Skeletal muscle satellite cell (primary cell): ENCODE results near the gene NARS2.
A peak's percentile ranks its signal among the peaks of the same experiment; 100 is the strongest.
"Not testable (repeated sequence)": the region's sequence is repeated elsewhere in the genome, so short reads cannot be mapped to it uniquely, and the experiment has no call there.

Source experiments
- H3K27me3 ChIP-seq: 2 replicates; pipeline ENCODE4 v1.7.0; 2013; ENCODE audit warnings: low read length; ENCODE audit not compliant: control insufficient read depth, insufficient read depth
- H3K36me3 ChIP-seq: 2 replicates; pipeline ENCODE4 v1.7.0; 2013; ENCODE audit warnings: mild to moderate bottlenecking, control low read depth, low read length; ENCODE audit not compliant: insufficient read depth
- H3K4me1 ChIP-seq: 2 replicates; pipeline ENCODE4 v1.7.0; 2013; ENCODE audit warnings: low read length; ENCODE audit not compliant: control insufficient read depth, insufficient read depth
- H3K4me2 ChIP-seq: 2 replicates; pipeline ENCODE4 v1.7.0; 2013; ENCODE audit warnings: mild to moderate bottlenecking, low read length
- H3K4me3 ChIP-seq: 2 replicates; pipeline ENCODE4 v1.7.0; 2013; ENCODE audit warnings: low read length
- H3K9ac ChIP-seq: 2 replicates; pipeline ENCODE4 v1.7.0; 2013; ENCODE audit warnings: mild to moderate bottlenecking, low read depth, low read length, moderate library complexity
- H3K9me3 ChIP-seq: replicated peaks from 2 replicates; pipeline ENCODE4 v1.7.0; 2013; ENCODE audit warnings: mild to moderate bottlenecking, control low read depth, low read length

NARS2 gene

GRCh38 chr11:78602771-78603170 lies 28.1 kb upstream of the NARS2 start:
- H3K4me3 ChIP-seq, H3K4me1 ChIP-seq, H3K9ac ChIP-seq, H3K27me3 ChIP-seq, H3K4me2 ChIP-seq, H3K9me3 ChIP-seq, H3K36me3 ChIP-seq: not testable (repeated sequence)

- H3K9ac ChIP-seq, H3K9me3 ChIP-seq, H3K4me3 ChIP-seq, H3K27me3 ChIP-seq, H3K4me1 ChIP-seq, H3K36me3 ChIP-seq, H3K4me2 ChIP-seq: not testable (repeated sequence)
These were observed 26.4 kb upstream of the NARS2 start for GRCh38 chr11:78601066-78601465.

- not testable (repeated sequence) for H3K4me2 ChIP-seq, H3K9ac ChIP-seq, H3K9me3 ChIP-seq, H3K4me3 ChIP-seq, H3K4me1 ChIP-seq, H3K36me3 ChIP-seq
- peaks cover 15% of the 10 kb centered on the region for H3K27me3 ChIP-seq
These were observed 22.9 kb upstream of the NARS2 start for GRCh38 chr11:78597579-78597978.

- Histone ChIP-seq H3K4me1 (peaks cover 8% of the 10 kb centered on the region), H3K9me3 (no peaks in the 10 kb centered on the region), H3K4me3 (no peak overlapping the region), H3K9ac (no peak overlapping the region), H3K4me2 (peak overlapping the region; percentile 21), H3K27me3 (peaks cover 10% of the 10 kb centered on the region), H3K36me3 (no peaks in the 10 kb centered on the region)
These were observed 20.9 kb upstream of the NARS2 start for GRCh38 chr11:78595436-78596130.

- no peak overlapping the region for H3K9ac ChIP-seq
- no peaks in the 10 kb centered on the region for H3K36me3 ChIP-seq
- H3K4me3 ChIP-seq = no peak overlapping the region
- no peak overlapping the region for H3K4me2 ChIP-seq
- peaks cover 8% of the 10 kb centered on the region for H3K4me1 ChIP-seq
- no peaks in the 10 kb centered on the region for H3K9me3 ChIP-seq
- peaks cover 14% of the 10 kb centered on the region for H3K27me3 ChIP-seq
These were observed 20.1 kb upstream of the NARS2 start for GRCh38 chr11:78594814-78595213.

- Histone ChIP-seq H3K36me3 (no peaks in the 10 kb centered on the region), H3K9me3 (peaks cover 3% of the 10 kb centered on the region), H3K4me3 (no peak overlapping the region), H3K4me2 (no peak overlapping the region), H3K4me1 (no peaks in the 10 kb centered on the region), H3K9ac (no peak overlapping the region), H3K27me3 (peaks cover 18% of the 10 kb centered on the region)
These were observed 13.9 kb upstream of the NARS2 start for GRCh38 chr11:78588517-78588916.

GRCh38 chr11:78587446-78587845 lies 12.8 kb upstream of the NARS2 start:
- Histone ChIP-seq H3K9me3 (peaks cover 11% of the 10 kb centered on the region), H3K4me2 (no peak overlapping the region), H3K9ac (no peak overlapping the region), H3K4me1 (no peaks in the 10 kb centered on the region), H3K36me3 (no peaks in the 10 kb centered on the region), H3K27me3 (peaks cover 12% of the 10 kb centered on the region), H3K4me3 (no peak overlapping the region)

GRCh38 chr11:78586452-78587046 lies 11.9 kb upstream of the NARS2 start:
- Histone ChIP-seq H3K4me2 (no peak overlapping the region), H3K36me3 (no peaks in the 10 kb centered on the region), H3K4me3 (no peak overlapping the region), H3K9me3 (peaks cover 14% of the 10 kb centered on the region), H3K9ac (no peak overlapping the region), H3K4me1 (no peaks in the 10 kb centered on the region), H3K27me3 (peaks cover 16% of the 10 kb centered on the region)

GRCh38 chr11:78583889-78584288 lies 9.2 kb upstream of the NARS2 start:
- Histone ChIP-seq H3K9ac (no peak overlapping the region), H3K27me3 (peaks cover 12% of the 10 kb centered on the region), H3K4me3 (no peak overlapping the region), H3K36me3 (no peaks in the 10 kb centered on the region), H3K9me3 (peaks cover 14% of the 10 kb centered on the region), H3K4me1 (no peaks in the 10 kb centered on the region), H3K4me2 (no peak overlapping the region)

GRCh38 chr11:78577495-78577894 lies 2.8 kb upstream of the NARS2 start:
- Histone ChIP-seq H3K9ac (no peak overlapping the region), H3K9me3 (peaks cover 3% of the 10 kb centered on the region), H3K27me3 (peaks cover 7% of the 10 kb centered on the region), H3K4me3 (no peak overlapping the region), H3K36me3 (no peaks in the 10 kb centered on the region), H3K4me2 (no peak overlapping the region), H3K4me1 (peaks cover 11% of the 10 kb centered on the region)

GRCh38 chr11:78576549-78577097 lies 2.0 kb upstream of the NARS2 start:
- no peak overlapping the region for H3K4me3 ChIP-seq
- H3K4me2 ChIP-seq = no peak overlapping the region
- no peak overlapping the region for H3K9ac ChIP-seq
- no peaks in the 10 kb centered on the region for H3K9me3 ChIP-seq
- no peaks in the 10 kb centered on the region for H3K36me3 ChIP-seq
- peaks cover 3% of the 10 kb centered on the region for H3K27me3 ChIP-seq
- H3K4me1 ChIP-seq = peaks cover 15% of the 10 kb centered on the region

GRCh38 chr11:78575478-78575877 lies 814 bp upstream of the NARS2 start:
- H3K9ac ChIP-seq = peak overlapping the region; percentile 92
- H3K4me3 ChIP-seq = peak overlapping the region; percentile 96
- no peaks in the 10 kb centered on the region for H3K9me3 ChIP-seq
- peaks cover 15% of the 10 kb centered on the region for H3K4me1 ChIP-seq
- H3K27me3 ChIP-seq = no peaks in the 10 kb centered on the region
- peak overlapping the region; percentile 88 for H3K4me2 ChIP-seq
- H3K36me3 ChIP-seq = no peaks in the 10 kb centered on the region
